22Rv1 (cell line): Measurements from ENCODE around the gene MYLK.

Source experiments
- H3K27ac ChIP-seq: fragments of 450-650 bp; 2 replicates; pipeline ENCODE4 v1.5.1; 2017
- CTCF ChIP-seq: fragments of 450-650 bp; IDR thresholded peaks from 2 replicates; pipeline ENCODE4 v1.5.1; 2017; ENCODE audit warnings: mild to moderate bottlenecking
- ZFX ChIP-seq: fragments of 450-650 bp; IDR thresholded peaks from 2 replicates; pipeline ENCODE4 v1.6.1; 2017; ENCODE audit warnings: antibody characterized with exemption, borderline replicate concordance

The MYLK gene

GRCh38 chr3:123884993-123885392 is 861 bp upstream of the MYLK start:
- TF ChIP-seq CTCF = no peak
- TF ChIP-seq ZFX = no peak
- no peak overlapping the region for H3K27ac ChIP-seq

GRCh38 chr3:123883701-123884202 is 380 bp downstream of the MYLK start:
- peak overlapping the region; percentile 46 for H3K27ac ChIP-seq

DNA sequence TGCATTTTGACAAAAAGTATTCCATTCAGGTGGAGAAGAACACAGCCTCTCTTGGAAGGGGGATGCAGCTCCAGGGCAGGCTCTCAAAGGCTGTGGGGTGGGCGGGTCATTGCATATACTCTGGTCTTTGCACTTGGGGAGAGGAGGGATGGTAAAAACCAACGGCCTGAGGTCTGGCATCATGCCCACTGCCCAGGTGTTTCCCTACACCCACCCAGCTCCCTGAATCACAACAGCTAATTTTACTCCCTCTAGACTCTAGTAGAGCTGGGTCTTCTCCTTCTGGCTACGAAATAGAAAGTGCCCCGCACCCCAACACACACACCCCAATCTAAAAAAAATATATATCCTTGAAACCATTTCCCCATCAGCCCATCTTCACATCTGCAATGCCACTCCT is 1.0 kb downstream of the MYLK start:
- TF ChIP-seq CTCF (no peak), ZFX (no peak)
- no peak overlapping the region for H3K27ac ChIP-seq

More at GRCh38 chr3:123883701-123884202, 380 bp downstream of the MYLK start:
- no peak for TF ChIP-seq ZFX
- TF ChIP-seq CTCF = no peak

DNA sequence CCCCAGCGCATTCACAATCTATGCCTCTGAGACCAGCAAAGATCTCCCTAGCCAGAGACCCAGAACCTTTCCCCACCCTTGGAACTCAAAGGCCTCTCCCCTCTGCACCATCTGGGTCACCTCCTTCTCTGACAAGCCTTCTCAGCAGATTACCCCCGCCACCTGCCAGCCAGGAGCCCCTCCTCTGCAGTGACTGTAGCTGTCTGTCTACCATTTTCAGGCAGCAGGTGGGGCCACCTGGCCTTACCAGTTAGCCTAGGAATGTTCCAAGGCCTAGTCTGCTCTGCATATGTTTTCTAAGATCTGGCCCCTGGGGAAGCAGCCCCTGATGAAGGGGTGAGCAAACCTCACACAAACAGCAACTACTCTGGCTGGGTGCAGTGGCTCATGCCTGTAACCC is 2.4 kb downstream of the MYLK start:
- no peak for TF ChIP-seq ZFX
- no peak for TF ChIP-seq CTCF

GRCh38 chr3:123880998-123881561 is 3.1 kb downstream of the MYLK start:
- no peak overlapping the region for H3K27ac ChIP-seq
- no peak for TF ChIP-seq ZFX
- peak; percentile 66 for TF ChIP-seq CTCF

More for the DNA sequence above, 2.4 kb downstream of the MYLK start:
- no peak overlapping the region for H3K27ac ChIP-seq

GRCh38 chr3:123878807-123879206 is 5.3 kb downstream of the MYLK start:
- H3K27ac ChIP-seq = no peak overlapping the region
- TF ChIP-seq ZFX = no peak
- TF ChIP-seq CTCF = no peak

- TF ChIP-seq CTCF (no peak), ZFX (no peak)
- no peak overlapping the region for H3K27ac ChIP-seq
Observed at GRCh38 chr3:123877965-123878364, 6.2 kb downstream of the MYLK start.
